ENCODE data around the gene MARK4.

Gene MARK4

DNA sequence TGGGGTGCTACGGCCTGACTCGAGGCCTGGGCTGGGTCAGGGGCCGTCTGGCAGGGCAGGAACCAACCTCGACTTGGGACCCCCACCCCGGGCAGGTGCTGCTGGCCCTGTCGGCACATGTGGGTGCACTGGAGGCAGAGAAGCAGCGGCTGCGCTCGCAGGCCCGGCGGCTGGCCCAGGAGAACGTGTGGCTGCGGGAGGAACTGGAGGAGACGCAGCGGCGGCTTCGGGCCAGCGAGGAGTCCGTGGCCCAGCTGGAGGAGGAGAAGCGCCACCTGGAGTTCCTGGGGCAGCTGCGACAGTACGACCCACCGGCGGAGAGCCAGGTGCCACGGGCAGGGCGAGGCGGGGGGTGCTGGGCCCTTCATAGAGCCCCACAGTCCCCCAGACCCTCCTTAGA, 95.4 kb downstream of the MARK4 start:
- no peak for DNase-seq (ENCODE audit: low read depth)
- H3K4me3 ChIP-seq (ENCODE audit: low read length) = no peak overlapping the region
- TF ChIP-seq CTCF (conservative IDR thresholded peaks at IDR 0.05; ENCODE audit: low read length) = no peak

GRCh38 chr19:45347570-45348366, 96.7 kb downstream of the MARK4 start:
- H3K4me3 ChIP-seq (ENCODE audit: low read length) = no peak overlapping the region
- TF ChIP-seq CTCF (conservative IDR thresholded peaks at IDR 0.05; ENCODE audit: low read length) = no peak
- no peak for DNase-seq (ENCODE audit: low read depth)

GRCh38 chr19:45348367-45349125, 97.5 kb downstream of the MARK4 start:
- DNase-seq (ENCODE audit: low read depth) = no peak
- TF ChIP-seq CTCF (conservative IDR thresholded peaks at IDR 0.05; ENCODE audit: low read length) = no peak
- H3K4me3 ChIP-seq (ENCODE audit: low read length) = no peak overlapping the region

DNA sequence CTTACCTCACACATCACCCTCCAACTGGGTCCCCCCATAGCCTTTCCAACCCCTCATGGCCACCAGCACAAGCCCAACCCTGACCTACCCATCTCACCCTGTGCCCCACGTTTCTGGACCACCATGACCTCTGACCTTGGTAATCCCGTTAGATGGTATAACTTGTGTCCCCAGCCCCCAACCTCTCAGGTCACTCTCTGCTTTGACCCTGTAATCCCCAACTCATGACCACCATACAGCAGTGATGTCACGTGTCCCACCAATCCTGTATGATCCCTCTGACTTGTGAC, 98.0 kb downstream of the MARK4 start:
- no peak for DNase-seq (ENCODE audit: low read depth)
- no peak overlapping the region for H3K4me3 ChIP-seq (ENCODE audit: low read length)
- TF ChIP-seq CTCF (conservative IDR thresholded peaks at IDR 0.05; ENCODE audit: low read length) = no peak

DNA sequence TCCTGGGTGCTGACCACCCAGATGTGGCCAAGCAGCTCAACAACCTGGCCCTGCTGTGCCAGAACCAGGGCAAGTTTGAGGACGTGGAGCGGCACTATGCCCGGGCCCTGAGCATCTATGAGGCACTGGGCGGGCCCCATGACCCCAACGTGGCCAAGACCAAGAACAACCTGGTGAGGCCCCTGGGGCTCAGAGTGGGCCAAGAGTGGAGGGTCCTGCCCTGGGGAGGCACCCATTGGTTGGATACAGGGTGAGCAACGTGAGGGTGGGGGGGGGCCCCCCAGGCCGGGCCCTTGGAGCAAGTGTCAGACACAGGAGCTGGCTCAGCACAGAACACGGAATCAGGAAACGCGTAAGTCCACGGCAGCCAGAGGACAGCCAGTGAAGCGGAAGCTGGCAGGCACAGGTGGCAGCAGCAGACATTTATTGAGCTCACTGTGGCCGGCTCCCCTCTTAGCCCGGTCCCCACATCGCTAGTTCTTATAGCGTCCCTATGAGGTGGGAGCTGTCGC, 98.4 kb downstream of the MARK4 start:
- H3K4me3 ChIP-seq (ENCODE audit: low read length) = no peak overlapping the region
- no peak for TF ChIP-seq CTCF (conservative IDR thresholded peaks at IDR 0.05; ENCODE audit: low read length)

DNA sequence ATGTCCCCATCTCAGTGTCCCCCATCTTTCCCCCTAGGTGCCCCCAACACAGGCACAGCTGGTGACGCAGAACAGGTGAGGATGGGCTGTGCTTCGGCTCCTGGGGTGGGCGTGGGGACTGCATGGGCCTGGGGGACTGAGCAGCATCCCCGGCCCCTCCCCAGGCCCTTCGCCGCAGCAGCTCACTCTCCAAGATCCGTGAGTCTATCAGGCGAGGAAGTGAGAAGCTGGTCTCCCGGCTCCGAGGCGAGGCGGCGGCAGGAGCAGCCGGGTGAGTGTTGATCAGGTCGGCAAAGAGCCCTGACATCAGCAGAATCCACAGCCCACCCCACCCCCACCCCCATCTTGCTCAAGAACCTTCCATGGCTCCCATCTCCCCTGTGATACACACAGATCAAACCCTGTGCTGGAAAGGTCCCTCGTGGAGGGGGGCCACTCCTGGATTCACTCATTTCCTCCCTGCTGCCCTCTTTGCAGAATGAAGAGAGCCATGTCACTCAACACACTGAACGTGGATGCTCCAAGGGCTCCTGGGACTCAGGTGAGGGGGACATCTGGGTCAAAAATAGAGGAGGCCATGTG, 99.5 kb downstream of the MARK4 start:
- DNase-seq (ENCODE audit: low read depth) = no peak
- no peak for TF ChIP-seq CTCF (conservative IDR thresholded peaks at IDR 0.05; ENCODE audit: low read length)

More for the DNA sequence above, 98.4 kb downstream of the MARK4 start:
- DNase-seq (ENCODE audit: low read depth) = no peak

More for the DNA sequence above, 99.5 kb downstream of the MARK4 start:
- H3K4me3 ChIP-seq (ENCODE audit: low read length) = no peak overlapping the region

Data from AG10803 (cell line).